ENCODE results near the gene FIGN. TPM values are rescaled to one million over a fixed set of nuclear protein-coding genes. Genes with fewer than 3 reads are reported as not detected.

FIGN gene, protein sequence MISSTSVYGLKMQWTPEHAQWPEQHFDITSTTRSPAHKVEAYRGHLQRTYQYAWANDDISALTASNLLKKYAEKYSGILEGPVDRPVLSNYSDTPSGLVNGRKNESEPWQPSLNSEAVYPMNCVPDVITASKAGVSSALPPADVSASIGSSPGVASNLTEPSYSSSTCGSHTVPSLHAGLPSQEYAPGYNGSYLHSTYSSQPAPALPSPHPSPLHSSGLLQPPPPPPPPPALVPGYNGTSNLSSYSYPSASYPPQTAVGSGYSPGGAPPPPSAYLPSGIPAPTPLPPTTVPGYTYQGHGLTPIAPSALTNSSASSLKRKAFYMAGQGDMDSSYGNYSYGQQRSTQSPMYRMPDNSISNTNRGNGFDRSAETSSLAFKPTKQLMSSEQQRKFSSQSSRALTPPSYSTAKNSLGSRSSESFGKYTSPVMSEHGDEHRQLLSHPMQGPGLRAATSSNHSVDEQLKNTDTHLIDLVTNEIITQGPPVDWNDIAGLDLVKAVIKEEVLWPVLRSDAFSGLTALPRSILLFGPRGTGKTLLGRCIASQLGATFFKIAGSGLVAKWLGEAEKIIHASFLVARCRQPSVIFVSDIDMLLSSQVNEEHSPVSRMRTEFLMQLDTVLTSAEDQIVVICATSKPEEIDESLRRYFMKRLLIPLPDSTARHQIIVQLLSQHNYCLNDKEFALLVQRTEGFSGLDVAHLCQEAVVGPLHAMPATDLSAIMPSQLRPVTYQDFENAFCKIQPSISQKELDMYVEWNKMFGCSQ
- total RNA-seq: 8.0 TPM

DNA sequence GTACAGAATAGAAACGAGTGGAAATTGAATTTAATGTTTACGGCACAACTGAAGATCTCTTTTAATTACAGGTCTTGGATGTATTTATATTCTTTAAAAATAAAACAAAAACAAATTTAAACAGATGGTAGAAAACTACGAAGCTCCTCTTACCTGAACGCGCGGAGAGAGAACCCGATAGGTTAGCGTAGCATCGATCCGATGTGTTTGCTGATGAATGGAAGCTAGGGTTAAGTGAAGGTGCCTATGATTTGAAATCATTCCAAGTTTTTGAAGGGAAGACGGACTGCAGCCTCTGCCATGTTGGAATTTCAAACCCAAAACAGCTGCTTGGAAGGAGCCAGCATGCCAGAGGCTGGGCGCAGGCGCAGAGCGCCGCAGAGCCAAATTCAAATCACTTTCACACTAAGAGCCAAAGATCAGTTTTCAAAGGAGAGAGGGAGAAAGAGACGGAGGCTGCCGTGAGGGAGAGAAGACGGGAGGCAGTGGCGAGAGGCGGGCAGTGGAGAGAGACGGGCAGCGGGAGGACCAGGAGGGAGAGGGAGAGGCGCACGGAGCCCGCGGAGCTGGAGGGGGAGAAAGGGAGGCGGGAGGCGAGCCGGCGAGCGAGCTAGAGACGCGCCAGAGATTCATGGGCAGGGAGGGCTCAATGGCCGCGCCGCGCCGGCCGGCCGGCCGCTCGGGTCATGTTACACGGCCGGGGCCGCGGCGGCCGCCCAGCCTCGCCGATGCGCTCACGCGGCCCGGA is at the start of gene FIGN:
Gene FIGN (minus strand): TSS at position 324 of the 748 bp plus-strand sequence. CDS start 1,081 bp downstream, outside the sequence.
- peak; percentile 65 for DNase-seq (ENCODE audit: low spot score)

DNA sequence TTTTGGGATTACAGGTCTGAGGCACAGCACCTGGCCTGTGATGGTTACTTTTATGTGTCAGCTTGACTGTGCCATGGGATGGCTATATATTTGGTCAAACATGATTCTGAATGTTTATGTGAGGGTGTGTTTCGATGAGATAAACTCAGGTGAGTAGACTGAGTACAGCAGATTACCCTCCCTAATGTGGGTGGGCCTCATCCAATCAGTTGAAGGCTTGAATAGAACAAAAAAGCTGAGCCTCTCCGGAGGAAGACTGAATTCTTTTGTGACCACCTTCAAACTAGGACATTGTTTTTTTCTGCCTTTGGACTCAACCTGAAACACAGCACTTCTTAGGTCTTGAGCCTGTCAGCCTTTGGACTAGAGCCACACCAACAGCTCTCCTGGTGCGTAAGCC is 49.4 kb upstream of the FIGN start:
- DNase-seq (ENCODE audit: low spot score): no peak

DNA sequence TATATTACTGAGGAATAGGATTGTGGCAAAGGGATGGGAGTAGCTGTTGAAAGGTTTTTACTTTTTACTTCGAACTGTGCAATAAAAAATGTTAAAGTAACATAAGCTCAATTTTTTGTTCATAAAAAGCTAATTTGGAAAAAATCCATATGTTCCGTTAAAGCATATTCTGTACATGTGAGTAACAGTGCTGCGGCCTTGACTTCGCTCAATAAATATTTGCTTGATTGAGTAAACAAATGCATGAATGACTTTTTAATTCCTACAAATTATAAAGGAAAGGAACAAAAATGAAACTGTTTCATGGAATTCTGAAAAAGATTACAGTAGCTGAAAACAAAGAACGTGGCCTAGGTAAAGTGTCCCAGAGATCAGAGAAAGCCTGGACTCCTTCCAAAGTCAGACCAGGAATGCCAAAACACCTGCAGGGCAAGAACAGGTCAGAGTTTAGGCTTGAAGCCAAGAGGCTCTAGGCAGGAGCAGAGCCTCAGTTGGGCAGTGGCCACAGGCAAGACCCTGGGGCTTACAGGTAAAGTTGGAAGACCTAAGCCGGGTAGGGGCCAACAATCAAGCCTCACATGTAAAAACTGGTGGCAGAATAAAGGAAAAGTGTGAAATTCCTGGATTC is 44.3 kb upstream of the FIGN start:
- no peak for DNase-seq (ENCODE audit: low spot score)

DNA sequence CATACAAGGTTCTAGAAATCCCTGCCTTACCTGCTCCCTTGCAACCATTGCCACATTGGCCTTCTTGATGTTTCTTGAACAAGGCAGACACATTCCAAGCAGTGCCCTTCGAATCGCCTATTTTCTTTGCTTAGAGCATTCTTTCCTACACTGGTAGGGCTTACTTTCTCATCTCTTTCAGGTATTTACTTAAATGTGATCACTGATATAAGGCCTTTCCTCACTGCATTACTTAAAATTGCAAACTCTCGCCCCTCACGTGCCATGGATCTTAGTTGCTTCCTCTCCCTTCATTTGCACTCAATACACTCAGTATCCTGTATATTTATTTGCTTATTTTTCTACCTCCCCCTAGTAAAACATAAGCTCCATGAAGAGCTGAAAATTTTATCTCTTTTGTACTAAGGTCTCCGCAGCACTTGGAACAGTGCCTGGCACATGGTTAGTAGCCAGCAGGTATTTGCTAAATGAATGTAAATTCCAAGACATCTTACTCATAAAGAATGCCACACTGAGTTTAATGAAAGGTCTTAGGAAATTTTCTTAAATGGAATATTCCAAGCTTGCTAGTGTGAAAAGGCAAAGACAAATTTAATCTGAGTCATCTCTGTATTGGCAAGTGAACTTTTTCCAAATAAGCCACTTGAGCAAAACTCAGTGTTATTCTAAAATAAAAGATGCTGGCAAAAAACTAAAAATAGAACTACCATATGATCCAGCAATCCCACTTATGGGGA is 42.4 kb upstream of the FIGN start:
- DNase-seq (ENCODE audit: low spot score): no peak

DNA sequence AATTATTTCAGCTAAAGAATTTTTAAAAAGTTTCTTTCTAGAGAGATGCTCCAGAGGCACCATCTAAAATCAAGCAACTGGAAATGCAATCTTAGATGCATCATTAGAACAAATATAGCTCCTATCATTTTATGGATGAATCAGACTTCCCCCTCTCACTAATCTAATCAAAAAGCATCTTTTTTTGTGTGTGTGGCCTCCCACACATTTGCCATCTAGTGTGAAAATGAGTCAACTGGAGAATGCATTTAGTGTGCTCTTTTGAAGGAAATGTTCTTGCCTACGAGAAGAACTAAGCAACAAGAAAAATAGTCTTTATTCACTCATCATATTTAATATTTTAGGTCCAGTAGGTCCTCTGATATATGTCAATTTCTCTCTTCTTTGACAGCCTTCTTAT is 39.5 kb upstream of the FIGN start:
- no peak for DNase-seq (ENCODE audit: low spot score)

DNA sequence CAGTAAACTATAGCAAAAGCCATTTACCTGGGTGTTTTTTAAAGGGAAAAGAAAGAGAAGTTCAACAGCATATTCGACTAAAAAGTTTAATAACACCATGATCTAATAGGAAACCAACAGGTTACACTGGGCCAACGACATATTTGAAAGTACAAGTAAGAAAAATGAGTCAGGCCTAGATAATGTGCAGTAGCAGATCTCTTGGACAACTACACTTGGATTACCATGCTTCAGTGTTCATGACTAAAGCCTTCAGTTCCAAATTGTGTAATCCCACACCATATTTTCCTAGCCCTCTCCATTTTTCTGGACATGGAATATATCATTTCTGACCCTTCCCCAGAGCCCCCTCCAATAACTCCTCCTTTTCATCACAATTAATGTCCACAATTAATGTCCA is 39.1 kb upstream of the FIGN start:
- no peak for DNase-seq (ENCODE audit: low spot score)

DNA sequence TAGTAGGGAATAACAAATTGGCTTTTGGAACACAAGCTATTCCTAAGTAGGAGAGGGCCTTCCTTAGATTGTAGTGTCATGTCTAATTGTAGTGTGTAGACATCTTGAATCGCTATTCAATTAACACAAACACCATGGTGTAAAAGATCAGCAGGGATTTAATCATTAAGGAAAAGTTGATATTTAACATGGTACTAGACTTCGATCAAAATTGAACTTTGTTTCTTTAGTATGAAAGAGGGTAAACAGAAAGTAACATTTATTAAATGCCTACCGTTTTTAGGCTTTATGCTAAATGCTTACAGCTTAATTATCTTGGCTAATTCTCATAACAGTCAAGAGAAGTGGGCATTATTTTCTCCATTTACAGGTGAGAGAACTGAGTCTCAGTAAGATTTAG is 37.5 kb upstream of the FIGN start:
- no peak for DNase-seq (ENCODE audit: low spot score)

DNA sequence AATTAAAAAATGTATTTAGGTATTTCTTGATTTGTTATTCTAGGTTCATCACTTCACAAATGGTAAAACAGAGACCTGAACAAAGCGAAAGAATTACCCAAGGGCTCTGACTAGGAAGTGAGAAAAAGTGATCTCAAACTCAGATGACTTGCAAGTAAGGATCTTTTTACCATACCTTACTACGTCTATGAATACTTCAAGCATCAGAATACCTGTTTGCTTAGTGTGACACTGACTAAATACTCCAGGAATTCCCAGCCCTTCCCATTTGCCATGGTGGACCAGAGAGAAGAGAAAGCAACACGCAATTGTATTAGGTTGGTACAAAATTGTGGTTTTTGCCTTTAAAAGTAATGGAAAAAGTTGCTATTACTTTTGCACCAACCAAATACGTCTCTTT is 35.8 kb upstream of the FIGN start:
- no peak for DNase-seq (ENCODE audit: low spot score)

DNA sequence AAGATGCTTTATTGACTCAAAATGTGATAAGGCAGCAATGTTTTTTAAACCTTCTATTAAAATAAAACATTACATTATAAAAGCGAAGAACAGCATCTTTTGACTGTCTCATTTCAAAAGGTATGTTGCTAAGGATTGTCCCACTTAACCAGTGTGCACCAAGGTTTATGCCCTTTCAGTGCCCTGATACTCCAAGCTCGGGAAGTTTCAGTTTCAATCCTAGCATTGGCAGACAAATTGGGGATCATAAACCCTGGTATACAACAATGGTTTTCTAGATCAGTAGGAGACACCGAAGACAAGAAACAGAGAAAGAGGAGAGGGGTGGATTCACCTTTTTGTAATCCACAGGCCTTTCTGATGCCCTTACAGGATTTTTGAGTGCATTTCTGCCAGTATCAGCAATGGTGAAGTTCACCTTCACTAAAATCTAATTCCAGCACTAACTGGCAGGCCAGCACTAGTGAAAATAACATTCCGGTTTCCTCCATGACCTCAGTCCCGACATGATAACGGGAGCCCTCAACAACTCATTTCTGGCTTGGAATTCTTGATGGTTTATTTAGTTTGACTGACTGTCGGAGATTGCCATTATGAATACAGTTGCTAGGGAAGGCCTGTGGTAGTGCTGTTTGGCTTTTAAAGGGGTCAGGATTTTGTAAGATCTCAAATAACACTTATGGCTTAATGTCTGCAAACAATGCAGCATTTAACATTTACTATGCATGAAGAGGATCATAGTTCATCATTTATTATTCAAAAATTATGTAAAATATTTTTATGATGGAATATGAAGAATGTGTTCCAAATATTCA is 33.3 kb upstream of the FIGN start:
- DNase-seq (ENCODE audit: low spot score): no peak

DNA sequence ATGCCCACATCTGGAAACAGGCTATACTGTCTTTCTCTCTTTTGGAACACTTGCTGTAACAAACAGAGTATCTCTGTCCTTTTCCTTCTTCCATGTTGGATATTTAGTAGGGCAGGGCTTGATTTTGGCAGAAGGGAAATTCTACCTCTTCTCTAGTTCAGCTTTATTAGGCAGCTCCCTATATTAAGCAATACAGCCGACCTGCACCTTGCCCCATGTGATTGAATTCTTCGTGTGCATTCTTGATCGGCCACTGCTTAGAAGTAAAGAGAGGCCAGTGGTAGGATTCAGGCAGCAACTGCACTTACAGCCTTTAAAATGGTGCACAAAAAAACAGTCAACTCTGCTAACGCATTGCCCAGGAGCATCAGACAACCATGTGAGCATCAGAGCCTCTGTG is 31.3 kb upstream of the FIGN start:
- no peak for DNase-seq (ENCODE audit: low spot score)

DNA sequence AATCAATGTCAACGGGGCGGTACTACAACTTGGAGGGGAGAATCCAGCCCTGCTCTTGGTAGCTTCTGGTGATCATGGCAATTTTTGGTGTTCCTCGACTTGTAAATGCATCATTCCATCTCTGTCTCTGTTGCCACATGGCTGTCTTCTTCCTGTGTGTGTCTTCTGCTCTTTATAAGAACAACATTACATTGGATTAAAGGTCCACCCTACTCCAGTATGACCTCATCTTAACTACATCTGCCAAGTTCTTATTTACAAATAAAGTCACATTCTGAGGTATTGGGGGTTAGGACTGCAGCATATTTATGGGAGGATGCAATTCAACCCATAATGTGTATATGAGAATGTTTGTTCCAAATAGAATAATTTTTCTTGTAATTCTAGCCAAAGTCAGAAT is 28.8 kb upstream of the FIGN start:
- no peak for DNase-seq (ENCODE audit: low spot score)

DNA sequence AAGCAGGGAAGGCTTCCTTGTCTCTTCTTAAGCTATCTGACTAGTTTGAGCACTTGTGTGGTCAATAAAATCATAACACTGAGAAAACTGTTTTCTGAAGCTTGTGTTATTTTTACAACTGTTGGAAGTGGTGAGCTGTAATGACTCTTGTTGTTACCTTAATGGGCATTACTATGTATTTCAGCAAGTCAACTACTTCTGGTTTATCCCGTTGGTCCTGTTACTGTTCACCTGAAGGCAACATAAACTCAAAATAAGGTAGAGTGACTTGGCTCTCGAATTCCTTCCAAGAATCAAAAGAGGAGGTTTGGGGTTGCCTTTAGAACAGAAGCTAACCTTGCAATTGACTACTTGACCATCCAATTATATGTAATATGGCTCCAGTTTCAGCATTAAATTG is 23.2 kb upstream of the FIGN start:
- no peak for DNase-seq (ENCODE audit: low spot score)

DNA sequence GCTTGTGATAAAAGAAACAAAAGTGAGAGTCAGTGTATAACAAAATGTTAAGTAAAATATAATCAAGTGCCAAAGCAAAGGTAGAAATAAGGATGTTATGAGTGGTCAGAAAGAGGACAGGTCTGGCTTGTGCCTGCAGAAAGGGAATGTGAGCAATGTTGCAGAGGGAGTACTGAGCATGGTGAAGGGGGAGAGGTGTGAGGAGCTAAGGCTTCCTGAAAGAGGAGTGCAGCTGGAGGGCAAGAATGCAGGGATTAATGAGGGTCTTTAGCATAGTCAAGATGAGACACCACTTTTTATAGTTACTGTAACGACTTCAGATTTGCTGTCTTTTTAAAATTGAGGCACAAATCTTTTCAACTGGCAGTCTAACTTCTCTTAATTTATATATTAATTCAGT is 22.0 kb upstream of the FIGN start:
- no peak for DNase-seq (ENCODE audit: low spot score)

DNA sequence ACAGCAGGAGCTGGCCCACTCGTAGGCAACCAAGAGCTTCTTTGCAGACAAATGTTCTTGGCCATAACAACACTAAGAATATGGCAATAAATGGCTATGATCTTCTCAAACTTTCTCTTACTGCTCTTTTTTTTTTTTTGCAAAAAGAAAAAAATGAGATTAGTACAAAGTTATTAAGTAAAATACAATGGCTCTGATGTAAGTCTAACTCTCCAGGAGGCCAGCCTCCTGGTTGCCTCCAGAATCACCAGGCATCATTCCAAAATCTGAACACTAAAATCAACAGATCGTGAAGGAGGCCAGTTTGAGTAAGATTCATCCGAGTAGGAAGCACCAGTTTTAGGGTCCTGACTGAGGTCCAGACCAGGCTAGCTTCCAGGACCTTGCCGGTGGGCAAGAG is 20.8 kb upstream of the FIGN start:
- DNase-seq (ENCODE audit: low spot score): no peak

DNA sequence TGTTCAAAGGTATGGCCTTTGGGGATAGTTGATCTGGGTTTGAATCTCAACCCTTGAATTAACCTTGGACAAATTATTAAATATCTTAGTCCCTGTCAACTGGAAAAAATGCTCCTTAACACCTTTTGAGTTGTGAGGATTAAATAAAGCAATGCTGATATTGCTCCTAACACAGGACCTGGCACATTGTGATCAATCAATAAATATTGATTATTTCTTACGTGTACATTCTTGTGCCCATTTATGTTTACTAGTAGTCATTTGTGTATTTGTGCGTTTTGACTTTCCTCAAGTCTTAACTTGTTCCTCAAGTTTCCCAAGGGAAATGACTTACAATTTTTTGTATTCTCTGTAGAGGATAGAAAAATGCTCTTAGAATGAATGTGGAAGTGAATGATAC is 19.6 kb upstream of the FIGN start:
- no peak for DNase-seq (ENCODE audit: low spot score)

DNA sequence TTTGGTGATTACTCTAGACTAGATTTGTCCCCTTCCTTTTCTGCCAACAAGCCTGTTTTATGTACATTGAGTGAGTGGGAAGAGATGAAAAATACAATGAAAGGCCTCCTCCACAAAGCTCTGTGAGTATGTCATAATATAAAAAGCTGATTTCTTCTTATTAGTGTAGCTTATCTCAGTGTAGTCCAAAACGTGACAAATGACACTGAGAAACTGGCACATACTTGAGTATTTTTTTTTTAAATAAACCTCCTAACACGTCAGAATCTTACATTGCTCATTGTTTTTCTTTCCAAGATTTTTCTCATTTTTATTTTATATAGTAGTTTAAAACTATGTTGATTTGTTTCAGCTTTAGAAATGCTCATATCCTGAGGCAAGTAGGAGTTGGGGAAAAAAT is 17.9 kb upstream of the FIGN start:
- DNase-seq (ENCODE audit: low spot score): no peak

DNA sequence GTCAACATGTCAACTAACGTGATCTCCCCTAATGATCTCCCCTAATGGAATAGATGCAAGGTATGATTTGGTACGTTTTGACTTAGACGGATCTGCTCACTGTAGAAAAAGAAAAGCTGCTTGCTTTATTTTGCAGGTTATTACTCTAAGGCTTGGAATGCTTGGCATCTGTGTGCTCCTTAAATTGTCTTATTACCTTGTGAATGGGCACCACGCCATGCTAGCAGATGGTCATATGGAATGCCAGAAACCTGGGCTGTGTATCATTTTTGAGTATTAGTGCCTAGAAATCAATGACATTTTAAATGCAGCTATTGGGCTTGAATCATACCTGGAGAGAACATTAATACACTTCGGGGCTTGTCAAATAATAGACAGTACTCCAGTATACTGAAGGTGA is 16.5 kb upstream of the FIGN start:
- no peak for DNase-seq (ENCODE audit: low spot score)

DNA sequence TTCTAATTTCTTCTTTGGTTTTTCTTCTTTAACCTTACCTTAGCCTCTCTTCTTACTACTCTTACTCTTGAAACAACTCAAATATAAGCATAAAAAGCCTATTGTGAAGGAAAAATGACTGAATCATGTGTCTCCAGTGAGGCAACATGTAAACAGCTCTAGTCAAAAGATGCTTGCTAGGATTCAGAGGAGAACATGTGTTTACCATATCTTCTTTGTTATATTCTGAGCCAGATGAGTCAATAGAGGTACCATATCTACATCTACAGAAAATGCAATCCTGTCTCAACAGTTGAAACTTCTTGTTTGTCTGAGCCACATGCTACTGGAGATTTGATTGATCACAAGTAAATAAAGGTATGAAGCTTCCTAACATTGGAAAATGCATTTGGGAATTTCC is 15.9 kb upstream of the FIGN start:
- DNase-seq (ENCODE audit: low spot score): no peak

DNA sequence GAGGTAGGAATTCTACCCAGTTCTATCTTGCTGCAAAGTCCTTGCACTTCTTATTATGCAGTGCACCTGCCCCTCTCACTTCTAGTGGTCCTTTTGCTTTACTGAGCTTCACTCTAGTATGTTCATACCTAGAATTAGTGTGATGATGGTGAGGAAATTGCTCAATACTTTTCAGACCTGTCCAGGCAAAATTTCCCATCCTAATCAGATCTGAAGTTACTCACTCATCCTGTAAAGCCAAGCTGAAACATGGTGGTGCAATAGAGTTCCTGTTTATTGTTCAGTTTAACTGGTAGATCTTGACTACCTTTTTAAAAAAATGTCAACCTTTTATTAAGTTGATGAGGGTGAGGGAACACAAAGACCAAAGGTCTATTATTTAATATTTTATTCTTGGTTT is 12.6 kb upstream of the FIGN start:
- no peak for DNase-seq (ENCODE audit: low spot score)

DNA sequence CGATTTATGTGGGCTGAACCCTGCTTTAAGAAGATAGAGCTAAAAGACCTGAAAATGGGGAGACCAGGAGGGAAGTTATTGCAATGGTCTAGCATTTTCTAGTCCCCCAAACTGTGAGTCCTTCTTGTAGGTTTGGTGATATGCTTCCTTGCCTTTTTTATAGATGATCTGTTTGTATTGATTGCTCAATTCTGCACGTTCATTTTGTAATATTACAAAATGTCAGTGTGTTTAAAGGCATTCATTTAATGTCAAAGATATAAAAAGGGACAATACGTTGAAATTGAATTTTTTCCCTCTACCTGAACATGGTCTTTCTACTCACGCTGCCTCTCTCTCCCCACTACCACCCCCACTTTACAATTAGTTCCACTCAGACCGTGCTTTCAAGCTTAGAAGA is 5.6 kb upstream of the FIGN start:
- no peak for DNase-seq (ENCODE audit: low spot score)

DNA sequence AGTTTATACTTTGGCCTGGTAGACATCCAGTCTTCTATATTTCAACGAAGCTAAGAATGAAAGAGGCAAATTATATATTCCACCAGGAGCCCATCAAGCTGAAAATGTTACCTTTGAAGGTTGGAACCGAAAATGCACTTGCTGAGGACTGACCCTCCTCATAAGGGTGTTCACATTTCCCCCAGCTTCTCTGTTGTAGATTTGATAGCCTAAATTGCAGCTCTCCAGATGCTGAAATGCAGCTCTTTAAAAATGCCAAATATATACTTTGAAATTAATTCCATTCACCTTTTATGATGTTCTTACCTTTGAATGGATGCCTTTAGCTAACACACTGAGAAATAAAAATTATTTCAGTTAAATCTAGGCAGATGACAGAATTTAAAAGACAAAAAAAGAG is 1.8 kb upstream of the FIGN start:
- no peak for DNase-seq (ENCODE audit: low spot score)

Data from ureter (tissue), 1 donor.